Mucosa of gallbladder (tissue), 1 donor: Measurements from ENCODE around the gene REXO5. TPM values are rescaled to one million over a fixed set of nuclear protein-coding genes. Genes with fewer than 3 reads are reported as not detected.
"Not testable (repeated sequence)": the region's sequence is repeated elsewhere in the genome, so short reads cannot be mapped to it uniquely, and the experiment has no call there.

Experiments
- DNase-seq: peaks from one replicate; pipeline ENCODE4 v3.0.0-alpha.2; 2020; ENCODE audit warnings: low spot score
- total RNA-seq: library from RNA; stranded (reverse); gene quantifications from one replicate; pipeline ENCODE4 v1.2.1, GENCODE V29; 2021
- donor health status: DM: no; HTN: no; CAD: no.

Gene REXO5
- total RNA-seq, 1 donor from 2014 or later: 2.2 TPM

DNA sequence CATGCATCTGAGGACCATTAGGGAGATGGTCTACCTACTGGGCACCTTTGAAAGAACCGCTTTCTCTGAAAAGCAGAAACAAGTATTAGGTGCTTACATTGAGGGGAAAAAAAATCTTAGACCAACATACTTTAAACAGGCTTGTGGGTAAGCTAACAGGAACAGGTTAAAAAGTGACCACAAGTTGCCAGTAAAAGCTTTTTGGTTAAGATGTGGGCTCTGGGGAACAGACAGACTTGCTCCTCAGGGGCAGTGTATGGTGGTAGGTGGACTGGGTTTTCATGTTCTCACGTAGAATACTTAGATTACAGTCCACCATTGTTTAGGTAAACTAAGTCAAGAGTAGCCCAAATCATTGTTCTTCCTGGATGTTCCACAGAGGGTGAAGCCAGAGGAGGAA, 41.2 kb downstream of the REXO5 start:
- no peak for DNase-seq

DNA sequence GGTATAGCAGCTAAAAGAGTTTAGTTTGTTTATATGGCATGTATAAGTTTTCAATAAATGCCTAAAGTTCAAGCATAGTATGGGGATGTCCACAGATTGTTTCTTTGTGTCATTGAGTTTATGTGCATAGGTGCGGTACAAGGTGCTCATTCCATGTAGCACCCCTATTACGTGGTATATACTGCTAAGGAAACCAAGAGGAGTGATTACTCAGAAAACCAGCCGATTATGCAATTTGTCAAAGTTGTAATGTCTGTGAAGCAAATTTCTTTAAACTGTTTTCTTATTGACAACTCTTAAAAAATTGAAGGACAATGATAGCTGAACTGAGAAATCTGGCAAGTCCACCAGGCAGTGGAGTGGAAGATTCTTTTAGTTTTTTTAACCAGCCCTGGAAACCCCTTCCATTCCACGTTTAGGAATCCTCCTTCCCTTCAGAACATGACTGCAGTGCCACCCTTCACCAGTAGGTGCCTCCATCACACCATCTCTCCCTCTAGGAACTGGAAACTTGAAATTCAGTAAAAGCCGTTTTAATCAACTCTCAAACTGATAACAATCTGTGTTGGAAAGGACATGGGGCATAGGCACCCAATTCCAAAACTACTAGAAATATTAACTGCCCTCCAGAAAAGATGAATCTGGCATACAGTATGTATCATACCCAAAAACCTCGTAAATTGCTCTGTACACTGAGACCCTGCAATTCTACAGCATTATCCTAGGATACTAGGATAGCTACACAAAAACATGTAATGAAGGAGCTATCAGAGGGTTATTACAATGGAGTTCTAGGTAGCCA, 43.5 kb downstream of the REXO5 start:
- peak; percentile 70 for DNase-seq

DNA sequence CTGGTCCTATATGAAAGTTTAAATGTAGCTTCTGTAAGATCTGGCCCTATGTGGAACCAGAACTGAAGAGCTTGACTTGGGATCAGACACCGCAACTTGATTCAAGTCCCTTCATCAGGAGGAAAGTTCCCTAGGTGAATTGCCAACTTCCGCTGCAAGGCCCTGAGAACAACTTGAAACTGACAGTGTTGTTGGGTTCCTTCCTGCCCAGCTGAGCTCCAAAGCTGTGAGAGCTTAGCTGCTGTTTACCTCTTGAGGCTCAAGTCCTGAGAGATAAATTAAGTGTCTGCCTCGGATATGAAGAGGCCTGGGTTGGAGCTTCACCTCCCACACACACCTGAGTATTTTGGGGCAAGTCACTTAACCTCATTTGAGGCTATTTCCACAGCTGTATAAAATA, 44.7 kb downstream of the REXO5 start:
- DNase-seq: no peak

DNA sequence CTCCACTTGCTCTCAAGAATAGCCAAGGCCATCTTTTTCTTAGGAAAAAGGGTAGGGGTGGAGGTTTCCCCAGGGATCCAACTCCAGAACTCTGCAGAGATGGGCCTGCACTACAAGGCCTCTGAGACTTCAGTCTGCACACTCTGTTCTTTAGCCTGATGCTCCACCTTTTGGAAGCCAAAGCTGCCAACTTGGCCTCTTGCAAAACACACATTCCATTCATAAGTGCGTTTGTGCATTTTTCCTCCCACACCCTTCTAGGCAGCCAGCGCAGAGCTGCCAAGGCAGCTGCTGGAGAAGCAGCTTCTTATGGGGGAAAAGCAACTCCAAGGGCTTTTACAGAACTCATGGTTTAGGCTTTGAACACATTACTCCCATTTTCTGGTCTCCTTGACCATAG, 45.3 kb downstream of the REXO5 start:
- peak; percentile 86 for DNase-seq

DNA sequence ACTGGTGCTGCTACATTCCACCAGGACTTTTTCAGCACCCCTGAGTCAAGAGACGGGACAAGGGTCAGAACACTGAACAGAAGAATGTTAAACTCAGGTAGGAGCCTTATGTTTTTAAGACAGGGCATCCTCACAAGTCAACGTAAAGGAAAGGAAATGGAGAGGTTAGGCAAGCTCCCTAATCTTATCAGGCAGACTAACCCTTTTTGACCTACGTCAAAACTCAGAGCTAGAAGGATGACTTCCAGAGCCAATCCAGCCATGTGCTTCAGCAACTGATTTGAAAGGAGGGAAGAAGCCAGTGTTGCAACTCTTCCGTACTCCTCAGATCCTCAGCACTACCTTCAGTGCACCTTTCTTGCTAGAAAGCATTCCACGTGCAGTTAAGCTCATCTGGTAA, 46.8 kb downstream of the REXO5 start:
- no peak for DNase-seq

DNA sequence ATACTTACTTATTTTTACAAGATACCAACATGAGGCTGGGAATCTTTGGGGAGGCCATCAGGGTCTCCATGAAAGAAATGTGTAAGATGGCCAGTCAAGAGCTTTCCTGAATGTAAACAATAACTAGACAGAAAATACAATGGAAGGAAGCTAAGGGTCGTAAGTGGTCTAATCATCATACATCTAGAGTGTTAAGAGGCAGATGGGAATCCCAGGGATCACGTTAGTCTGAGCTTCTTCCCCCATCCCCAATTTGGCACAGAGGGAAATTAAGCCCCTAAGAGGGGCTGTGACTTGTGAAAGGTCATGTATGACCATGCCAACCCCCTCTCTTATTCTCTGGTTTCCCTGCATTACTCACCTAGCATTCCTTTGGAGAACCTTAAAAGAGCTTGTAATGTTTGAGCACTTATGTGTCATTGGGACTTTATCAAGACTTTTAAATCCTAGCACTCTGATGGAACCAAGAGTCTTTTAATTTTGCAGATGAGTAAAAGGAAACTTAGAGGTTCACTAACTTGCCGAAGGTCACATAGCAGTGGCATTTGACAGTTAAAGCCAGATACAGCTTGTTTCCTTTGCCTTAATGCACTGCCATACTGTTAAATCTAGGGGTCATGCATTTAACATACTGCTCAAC, 47.8 kb downstream of the REXO5 start:
- no peak for DNase-seq

DNA sequence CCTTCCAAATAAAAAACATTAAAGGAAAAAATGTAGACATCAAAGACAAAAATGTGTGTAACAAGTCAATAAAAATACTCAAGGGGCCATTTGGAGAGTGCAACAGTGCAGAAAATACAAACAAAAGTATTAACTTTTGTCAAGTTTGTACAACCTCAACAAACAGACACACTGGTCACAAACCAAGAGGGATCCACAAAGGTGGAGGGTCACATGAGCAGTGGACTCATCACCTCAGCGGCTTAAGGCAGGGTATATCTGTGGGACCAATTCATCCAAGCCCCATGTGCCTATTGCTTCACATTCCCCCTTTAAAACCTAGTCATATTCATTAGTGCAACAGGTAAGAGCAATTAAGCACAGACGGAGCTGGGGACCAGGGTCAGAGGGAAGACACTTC, 48.6 kb downstream of the REXO5 start:
- no peak for DNase-seq

DNA sequence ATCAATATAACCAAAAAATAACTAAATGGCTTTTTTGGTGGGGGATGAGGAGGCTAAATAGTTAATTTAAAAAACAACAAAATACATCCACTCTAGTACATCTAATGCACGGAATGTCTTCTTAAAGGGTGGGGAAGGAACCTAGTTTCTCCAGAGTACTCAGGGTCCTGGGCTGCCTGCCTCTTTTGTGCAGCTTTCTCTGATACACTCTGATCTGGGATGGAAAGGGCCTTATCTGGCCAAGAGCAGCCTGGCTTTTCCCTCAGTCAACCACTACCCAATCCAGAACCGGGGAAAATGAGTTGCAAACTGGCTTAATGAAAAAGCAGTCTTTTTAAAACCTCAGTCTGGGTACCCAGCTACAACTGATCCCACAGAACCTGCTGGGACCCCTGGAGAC, 51.0 kb downstream of the REXO5 start:
- no peak for DNase-seq

DNA sequence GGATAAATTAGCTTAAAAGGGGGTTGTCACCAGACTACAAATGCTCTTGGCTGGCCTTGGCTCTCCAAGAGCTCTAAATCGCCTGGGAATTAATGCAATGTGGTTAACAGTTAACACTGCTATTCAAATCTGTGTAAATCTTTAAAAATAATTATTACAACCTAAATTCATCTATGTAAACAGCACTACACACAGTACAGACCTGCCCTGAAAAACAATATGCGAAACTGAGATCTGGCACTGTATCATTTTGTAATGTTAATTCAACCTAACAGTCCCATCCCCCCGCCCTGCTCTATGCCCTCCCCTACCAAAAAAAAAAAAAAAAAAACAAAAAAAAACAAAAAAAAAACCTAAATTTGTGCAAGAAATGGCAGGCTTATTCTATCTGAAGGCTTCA, 52.9 kb downstream of the REXO5 start:
- no peak for DNase-seq

DNA sequence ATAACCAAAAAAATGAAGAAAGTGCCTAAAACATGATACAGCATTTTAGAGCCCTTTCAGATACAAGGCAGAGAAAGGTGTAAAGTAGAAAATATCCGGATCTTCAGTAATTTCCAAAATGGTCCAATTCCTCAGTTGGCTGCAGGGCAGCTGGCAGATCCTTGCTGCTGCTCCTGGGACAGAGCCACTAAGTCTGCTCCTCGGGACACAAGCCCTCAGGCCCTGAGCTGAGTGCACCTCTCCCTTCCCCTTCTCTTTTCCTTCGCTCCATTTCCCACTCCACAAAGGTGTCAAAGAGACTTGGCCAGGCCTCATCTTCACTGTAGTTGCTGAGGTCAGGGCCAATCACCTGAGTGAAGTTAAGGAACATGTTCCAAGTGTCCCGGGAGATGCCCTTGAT, 53.4 kb downstream of the REXO5 start:
- no peak for DNase-seq

DNA sequence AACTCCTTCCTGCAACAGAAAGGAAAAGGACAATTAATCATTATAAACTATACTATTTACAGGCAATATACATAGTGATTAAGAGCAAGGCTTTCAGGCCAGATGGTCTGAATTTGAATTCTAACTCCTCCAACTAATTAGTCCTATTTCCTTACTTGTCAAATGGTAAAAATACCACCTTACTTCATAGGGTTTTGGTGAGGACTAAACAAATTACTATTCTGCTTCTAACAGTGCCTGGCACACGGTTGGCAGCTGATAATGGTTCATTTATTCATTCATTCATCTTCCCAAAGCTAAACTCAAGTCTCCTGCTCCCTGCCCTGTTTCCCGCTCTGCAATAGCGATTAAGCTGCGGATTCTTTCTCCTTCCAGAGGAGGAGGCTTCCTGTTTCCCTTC, 54.0 kb downstream of the REXO5 start:
- no peak for DNase-seq

DNA sequence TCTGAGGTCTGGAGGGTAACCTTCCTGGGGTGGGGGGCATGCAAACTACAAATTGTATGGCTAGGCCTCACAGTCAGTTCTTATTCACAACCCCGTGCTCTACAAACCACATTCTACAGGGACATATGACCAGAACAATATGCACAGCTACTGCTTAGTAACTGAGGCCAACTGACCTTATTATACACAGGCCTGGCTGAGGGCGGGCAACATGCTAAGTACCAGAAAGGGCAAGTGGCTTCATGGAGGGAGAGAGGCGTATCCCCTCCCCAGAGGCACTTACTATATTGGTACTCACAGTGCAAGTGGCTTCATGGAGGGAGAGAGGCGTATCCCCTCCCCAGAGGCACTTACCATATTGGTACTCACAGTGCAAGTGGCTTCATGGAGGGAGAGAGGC, 54.7 kb downstream of the REXO5 start:
- DNase-seq: not testable (repeated sequence)

DNA sequence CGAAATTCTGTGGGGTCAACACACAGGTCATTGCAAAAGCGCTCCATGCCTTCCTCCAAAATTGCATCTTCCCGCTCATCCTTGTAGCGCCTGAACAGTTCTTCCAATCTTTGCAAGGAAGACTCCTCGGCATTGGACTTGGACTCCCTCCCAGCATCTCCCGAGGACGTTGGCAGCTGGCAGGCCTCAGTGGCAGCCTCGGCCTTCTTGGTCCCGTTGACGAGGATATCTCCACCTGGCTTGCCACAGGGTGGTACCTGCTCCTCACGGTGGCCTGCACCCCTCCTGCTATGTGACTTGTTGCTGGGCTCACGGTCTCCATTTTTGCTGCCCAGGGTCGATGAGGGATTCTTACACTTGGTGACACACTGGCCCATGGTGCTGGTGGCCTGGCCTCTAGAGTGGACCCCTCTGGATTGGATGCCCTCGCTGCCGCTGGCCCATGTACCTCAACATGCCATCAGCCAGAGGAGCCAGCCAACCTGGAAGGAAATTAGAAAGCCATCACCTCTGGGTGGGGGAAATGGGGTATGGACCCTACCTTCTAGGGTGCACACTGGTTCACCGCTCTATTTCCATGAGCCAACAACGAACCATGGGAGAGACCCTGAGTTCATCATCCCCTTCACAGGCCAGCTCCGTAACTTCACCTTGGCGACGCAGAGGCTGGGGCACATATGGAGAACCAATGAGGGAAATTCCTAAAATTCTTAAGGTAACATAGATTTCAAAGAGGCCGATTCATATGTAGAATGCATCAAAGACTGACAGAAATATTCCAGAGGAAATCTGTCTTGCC, 56.0 kb downstream of the REXO5 start:
- DNase-seq: no peak

DNA sequence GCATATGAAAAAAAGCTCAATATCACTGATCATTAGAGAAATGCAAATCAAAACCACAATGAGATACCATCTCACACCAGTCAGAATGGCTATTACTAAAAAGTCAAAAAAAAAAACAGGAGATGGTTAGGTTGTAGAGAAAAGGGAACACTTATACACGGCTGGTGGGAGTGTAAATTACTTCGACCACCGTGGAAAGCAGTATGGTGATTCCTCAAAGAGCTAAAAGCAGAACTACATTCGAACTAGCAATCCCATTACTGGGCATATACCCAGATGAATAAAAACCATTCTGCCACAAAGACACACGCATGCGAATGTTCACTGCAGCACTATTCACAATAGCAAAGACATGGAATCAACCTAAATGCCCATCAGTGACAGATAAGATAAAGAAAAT, 58.0 kb downstream of the REXO5 start:
- DNase-seq: not testable (repeated sequence)

DNA sequence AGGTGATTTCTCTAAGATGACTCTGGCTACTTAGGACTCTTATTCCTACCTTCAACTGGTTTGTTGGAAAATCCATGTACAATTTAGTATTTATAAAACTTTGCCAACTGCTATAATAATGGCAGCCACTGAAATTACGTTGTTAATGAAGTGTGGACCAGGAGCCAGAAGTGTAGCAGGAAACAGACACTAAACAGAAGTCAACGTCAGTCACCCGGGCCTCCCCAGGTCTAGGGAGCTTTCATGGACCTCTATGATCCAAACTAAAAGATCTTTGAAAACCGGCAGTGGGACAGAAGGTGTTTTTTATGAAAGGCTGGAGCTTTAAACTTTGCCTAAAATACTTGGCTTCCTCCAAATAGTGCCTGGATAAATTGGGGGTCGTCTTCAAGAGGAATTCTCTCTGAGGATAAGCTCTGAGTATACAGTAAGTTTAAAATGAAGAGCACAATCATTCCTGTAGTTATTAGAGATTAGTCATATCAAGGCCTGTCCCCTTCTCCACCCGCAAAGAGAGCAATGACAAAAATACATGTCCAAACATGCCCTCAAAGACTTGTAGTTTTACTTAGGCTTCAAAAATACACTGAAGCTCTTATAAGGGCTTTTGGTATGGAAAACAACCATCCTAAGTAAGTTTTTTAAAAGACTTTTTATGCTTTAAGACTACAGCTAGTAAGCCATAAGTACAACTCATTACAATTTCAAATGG, 59.2 kb downstream of the REXO5 start:
- no peak for DNase-seq

DNA sequence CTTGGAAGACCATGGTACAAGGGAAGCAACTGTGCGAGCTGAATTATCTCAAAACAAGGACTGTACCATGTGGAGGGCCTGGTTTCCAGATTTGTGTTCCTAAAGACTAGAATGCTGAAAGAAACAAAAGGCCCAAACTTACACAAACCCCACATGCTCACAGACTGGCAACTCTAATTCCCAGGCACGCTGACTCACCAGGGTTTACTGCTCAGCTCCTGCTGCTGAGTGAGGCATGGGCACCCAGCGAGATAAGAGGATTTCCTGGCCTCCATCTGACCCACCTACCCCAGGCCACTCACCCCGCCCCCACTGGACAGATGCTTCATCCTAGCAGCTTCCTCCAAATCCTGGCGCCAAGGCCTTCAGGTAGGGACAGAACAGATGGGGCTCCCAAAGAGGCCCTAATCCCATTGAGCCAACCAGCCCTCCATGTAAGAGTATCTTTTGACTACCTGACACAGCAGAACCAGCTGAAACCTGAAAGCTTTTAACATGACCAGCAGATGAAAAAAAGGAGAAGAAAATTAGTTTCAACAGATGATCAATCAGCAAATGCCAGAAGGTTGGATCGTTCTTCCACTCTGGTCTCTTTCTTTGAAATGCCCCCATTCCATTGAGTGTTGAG, 59.9 kb downstream of the REXO5 start:
- DNase-seq: no peak

DNA sequence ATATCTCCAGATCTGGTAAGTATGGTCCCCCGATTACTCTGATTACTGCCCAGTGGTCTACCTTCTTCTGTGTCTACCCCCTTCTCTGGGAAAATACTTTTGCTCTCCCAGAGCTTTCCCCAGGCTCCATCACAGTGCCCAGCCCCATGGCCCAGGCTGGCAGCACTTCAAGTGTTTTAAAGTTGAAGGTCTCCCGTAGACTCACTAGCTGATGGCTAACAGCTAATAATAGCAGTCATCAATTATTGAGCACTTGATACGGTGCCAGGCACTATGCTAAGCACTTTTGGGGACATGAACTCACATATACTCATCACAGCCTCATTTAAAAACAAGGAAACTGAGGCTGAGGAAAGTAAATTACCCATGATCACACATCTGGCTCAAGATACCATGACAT, 60.5 kb downstream of the REXO5 start:
- DNase-seq: peak; percentile 28

DNA sequence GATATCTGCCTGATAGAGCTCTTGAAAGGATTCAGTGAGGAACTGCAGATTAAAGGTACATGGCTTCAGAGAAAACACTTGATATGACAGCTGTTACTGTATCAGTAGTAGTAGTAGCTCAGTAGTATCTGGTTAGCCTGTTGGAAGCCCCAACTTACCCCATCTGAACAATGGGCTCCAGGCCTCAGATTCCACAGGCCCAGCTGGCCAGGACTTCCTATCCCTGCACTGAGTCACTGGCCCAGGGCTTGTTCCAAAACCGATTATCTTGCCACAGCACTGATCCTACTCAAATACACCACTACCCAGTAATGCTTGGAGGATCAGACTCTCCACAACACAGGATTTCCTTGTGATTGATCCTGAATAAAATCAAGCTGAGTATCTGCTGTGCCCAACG, 61.3 kb downstream of the REXO5 start:
- no peak for DNase-seq

DNA sequence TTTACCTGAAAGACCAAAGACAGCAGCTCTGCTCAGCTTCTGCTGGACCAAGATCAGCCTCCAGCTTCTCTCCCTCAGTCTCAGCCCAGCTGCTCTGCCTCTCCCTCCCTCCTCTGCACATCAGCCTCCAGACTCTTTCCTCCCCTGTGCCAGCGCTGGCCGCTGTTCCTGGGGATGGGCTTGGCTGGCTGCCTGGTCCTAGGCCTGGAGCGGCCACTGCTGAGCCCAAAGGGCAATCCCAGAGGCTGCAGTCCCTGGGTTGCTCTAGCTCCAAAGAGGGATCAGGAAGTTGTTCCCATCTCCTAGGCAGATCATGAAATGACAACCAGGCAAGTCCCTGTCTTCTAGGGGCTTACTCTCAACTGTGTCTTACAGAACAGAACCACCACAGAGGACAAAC, 62.6 kb downstream of the REXO5 start:
- peak; percentile 88 for DNase-seq

DNA sequence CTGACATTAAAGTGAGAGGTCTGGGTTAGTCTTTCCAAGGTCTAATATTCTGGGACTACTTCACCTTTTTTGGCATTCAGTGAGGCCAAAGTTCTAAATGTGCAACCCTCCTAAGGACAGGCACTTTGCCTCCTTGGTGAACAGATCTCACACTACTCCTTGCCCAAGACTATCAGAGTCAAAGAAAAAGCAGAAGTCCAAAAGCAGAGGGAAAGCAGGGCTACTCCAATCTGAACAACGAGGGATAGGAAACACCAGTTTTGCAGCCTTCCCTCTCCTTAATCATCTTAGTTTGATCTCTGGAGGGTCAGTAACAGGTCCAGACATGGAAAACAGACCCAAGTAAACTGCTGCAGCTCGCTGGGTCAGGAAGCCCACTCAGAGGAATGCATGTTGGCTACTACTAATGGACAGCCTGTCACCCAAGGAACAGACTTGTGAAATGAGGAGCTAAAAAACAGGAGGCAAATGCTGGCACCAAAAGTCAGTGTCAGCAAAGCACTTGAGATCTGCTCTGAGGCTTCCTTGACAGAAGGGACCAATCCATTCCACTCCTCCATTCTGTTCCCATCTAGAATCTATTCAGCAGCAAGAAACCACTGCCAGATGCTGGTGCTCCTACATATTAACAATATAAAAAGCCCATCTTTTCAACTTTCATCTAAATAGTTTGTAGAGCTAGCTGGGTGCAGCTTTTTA, 63.9 kb downstream of the REXO5 start:
- DNase-seq: no peak

DNA sequence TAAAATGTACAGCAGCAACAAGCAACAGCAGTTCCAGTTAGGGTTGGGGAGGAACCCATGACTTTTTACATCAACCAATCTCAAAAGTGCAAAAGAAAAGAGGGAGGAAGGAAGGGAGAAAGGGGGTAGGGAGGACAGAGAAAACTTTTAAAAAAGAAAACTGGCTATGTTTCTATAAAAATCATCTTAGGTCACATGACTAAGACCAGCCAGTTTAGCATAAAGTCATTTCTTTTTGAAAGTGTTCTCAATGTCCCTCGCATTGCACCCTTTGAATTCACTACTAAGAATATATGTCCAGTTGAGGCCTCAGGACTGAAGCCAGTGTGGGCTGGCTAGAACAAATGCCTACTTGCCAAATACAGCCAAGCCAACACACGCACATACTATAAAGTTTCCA, 64.9 kb downstream of the REXO5 start:
- DNase-seq: no peak
